AG08396 (cell line): ENCODE measurements around the gene PLCL2.
"Not testable (repeated sequence)": the region's sequence is repeated elsewhere in the genome, so short reads cannot be mapped to it uniquely, and the experiment has no call there.

Experiments
- DNase-seq: peaks from one replicate; pipeline ENCODE4 v3.0.0; 2012; ENCODE audit warnings: low spot score, mixed read lengths

The PLCL2 gene

DNA sequence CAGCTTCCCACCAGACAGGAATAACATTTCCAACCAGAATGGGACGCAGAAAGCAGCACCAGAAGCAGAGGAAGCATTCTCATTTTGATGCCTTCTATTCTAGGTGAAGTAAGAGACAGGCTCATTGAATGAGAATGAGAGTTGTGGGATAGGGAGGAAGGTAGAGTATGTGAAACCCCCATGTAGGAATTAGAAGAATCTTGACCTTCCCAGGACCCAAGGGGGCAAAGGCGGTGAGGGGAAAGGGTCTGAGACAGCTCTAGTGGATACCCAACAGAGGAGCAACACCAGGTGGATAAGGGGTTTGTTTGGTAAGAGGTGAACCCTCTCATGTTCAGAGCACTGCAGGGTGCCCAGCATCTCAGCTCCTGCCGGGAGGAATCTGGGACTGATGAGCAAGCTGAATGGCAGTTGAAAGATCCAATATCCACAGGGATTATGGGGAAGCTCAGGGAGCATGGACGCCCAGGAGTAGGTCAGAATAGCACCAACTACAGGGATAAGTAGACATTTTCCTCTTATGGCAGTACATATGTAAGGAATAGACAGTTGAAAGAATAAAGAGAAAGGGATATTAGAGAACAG lies 77.0 kb downstream of the PLCL2 start:
- DNase-seq = no peak

DNA sequence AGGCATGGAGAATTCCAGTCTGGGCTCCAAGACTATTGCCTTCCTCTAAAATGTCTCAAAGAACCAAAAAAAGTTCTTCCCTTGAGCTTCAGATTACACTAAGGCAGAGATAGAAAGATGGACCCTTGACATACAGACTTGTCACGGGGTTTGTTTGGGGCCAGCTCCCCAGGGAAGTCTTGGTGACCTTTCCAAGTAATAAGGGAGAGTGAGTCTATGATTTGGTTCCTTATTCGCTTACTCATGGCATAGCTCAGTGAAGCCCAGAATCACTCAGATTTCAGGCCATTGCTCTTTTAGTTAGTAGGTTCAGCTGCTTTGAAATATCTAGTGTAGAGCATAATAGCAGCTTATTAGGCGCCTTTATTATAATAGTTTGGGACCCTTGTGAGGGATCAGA lies 90.3 kb downstream of the PLCL2 start:
- no peak for DNase-seq

DNA sequence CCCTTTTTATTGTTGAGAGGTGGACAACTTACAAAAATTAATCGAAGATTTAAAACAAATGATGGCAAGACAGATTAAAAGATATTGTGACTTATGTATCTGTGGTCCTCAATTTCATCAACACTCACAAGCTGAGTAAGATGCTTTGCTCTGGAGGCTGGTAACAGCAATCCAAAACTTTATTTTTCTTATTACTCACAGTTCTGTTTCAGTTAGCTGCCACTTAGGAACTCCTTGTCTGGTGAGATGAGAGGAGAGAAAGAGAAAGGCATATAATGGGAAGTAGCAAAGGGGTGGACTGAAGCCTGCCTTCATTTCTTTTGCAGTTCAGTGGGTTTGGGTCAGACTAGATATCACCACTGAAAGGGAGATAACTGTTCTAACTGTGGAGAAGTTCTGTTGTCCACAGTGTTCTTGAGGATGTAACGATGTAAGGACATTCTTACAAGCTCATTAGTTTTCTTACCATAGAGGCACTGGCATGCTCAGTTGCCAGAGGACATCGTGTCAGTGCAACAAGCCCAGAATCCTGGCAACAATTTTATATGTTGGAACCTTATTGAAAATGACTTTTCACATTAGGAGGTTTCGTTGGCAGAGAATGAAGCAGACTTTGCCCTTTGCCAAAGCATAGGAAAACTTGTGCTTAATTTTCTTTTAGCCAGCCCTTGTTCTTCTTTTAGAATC lies 93.6 kb downstream of the PLCL2 start:
- DNase-seq = peak; percentile 63

DNA sequence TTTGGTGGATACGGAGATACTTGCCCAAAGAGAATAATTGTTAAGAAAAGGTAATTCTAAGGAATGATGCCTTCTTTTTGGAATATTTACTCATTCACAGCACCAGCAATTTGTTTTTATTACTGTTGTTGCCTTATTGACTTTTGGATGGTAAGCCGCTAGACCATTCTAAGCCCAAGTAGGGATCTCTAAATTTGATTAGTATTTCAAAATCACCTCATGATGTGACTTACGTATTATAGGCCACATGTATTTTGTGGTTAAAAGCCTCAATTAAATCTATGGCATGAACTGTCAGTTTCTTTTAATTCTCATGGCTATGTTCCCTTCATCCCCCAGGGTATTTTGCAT lies 94.1 kb downstream of the PLCL2 start:
- no peak for DNase-seq

DNA sequence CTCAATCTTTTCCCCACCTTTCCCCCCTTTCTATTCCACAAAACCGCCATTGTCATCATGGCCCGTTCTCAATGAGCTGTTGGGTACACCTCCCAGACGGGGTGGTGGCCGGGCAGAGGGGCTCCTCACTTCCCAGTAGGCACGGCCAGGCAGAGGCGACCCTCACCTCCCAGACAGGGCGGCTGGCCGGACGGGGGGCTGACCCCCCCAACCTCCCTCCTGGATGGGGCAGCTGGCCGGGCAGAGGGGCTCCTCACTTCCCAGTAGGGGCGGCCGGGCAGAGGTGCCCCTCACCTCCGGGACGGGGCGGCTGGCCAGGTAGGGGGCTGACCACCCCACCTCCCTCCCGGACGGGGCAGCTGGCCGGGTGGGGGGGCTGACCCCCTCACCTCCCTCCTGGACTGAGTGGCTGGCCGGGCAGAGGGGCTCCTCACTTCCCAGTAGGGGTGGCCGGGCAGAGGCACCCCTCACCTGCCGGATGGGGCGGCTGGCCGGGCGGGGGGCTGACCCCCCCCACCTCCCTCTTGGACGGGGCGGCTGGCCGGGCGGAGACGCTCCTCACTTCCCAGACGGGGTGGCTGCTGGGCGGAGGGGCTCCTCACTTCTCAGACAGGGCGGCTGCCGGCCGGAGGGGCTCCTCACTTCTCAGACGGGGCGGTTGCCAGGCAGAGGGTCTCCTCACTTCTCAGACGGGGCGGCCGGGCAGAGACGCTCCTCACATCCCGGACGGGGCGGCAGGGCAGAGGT lies 95.2 kb downstream of the PLCL2 start:
- not testable (repeated sequence) for DNase-seq

DNA sequence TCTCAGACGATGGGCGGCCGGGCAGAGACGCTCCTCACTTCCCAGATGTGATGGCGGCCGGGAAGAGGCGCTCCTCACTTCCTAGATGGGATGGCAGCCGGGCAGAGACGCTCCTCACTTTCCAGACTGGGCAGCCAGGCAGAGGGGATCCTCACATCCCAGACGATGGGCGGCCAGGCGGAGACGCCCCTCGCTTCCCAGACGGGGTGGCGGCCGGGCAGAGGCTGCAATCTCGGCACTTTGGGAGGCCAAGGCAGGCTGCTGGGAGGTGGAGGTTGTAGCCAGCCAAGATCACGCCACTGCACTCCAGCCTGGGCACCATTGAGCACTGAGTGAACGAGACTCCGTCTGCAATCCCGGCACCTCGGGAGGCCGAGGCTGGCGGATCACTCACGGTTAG lies 95.8 kb downstream of the PLCL2 start:
- not testable (repeated sequence) for DNase-seq

DNA sequence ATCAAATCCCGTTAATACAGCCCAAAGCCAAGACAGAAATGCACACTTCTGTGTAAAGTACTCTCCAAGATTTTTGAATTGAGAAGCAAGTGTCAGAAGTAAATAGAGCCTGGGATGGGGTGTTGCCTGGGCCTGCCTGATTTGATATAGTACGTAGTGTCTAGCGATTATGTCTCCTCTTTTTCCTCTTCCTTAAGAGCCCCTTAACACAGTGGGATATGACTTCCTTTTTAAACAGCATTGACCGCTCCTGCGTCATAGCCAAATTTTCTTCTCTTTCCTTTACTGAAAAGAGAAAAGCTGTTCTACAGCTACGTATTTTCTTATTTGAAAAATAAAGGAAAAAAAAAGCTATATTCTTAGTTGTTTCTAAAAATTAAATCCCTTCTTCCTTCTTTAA lies 97.7 kb downstream of the PLCL2 start:
- DNase-seq = no peak

DNA sequence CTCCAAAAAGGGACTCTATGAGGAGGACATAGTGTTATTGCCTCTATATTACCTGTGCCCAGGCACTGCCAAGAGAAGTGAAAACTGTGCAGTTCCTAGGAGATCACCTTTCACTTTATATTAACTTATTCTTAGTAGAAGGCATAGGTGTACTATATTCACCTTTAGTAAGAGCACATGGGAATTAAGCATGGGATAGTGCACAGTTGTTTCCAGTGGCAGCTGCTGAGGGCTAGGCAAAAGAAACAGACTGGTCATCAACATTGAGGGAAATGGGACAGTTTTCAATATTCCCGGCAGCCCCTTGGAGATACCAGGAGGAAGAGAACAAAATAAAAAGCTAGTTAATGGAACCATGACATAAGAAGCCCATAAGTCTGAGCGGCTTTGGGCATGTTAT lies 100.9 kb downstream of the PLCL2 start:
- DNase-seq = no peak

DNA sequence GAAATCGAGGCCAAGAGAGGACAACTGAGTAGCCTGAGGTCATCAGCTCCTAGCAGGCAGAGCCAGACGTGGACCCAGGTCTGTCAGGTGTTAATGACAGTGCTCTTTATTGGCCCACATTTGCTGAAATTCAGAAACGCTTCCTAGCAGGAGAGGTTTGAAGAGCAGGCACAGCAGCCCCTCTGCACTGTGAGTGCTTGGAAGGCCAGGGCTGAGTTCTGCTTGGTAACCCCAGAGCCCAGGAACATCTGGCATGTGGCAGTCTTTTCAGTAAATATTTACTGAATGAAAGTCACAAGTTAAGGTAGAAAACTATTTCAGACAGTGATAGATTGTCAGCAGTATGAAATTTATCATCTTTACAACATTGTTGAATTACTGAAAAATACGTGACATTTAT lies 102.4 kb downstream of the PLCL2 start:
- no peak for DNase-seq

DNA sequence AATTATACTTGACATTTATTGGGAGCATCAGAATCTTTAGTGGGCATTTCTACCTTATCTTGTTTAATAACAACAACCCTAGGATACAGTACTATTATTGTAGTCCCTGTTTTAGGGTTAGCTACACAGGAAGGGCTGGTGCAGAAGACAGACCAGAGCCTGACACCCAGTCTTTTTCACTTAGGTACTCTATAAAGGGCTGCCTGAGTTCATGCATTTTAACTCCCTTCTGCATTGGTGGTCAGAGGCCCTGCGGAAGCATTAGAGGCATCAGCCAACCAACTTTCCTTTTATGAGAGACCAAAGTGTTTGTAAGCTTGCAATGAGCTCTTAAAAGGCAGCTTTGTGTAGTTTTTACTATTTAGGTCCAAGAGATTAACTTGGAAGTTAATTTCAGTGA lies 105.4 kb downstream of the PLCL2 start:
- DNase-seq = no peak

DNA sequence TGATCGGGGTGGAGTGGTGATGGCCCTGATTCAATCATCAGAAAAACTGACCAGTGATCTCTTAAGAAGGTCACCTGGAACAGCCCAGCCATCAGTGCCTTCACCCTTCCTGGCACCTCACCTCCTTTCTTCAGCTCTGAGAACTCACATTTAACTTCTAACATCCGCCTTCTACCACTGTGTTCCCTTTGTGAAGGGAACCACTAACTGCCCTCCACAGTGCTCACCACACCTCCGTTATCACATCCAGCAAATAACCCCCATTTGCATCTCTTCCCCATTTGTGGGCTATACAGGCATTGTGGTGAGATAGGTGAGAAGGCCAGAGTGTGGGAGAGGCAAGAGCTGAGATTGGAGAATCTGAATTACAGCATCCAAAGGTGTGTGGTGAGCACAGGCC lies 107.4 kb downstream of the PLCL2 start:
- DNase-seq = no peak

DNA sequence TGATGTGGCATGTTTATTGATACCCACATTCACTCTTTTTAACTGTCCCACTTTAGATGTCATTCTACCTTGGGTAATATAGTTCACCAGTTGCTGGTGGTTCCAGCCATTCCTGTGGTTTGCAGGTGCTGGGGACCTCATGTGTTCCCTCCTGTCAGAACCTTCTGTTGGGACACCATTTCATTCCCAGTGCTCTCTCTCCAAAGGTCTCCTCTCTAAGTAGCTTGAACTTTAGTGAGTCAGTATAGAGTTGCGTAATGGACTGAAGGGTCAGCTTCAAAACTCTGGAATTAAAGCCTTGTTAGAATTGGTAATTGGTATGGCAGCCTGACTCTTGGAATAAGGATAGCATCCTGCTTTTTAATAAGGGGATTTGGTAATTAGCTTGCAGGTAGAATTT lies 108.5 kb downstream of the PLCL2 start:
- DNase-seq = peak; percentile 38

DNA sequence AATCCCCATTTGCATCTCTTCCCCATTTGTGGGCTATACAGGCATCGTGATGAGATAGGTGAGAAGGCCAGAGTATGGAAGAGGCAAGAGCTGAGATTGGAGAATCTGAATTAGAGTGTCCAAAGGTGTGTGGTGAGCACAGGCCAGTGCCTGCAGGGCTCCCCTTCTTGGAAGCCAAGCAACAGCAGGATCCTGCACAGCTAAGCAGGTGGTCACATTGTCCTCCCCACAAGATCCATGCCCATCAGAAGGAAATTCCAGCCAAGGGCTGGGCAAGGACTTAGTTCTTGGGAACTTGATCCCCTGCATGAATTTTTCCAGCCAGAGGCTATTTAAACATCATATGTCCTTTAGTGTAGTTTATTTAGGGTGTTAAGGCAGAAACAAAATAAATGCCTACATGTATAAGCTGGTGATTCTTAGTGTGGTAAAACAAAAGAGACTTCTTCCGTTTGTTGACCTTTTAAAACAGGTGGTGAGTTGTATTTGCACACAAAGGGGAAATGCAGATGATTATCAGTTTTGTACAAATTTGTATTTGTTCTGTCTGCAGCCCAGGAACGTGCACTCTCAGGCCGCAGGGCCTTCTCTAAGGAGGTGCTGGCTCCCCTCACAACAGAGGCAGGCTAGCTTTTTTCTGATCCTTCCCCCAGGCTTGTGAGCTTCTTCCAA lies 110.2 kb downstream of the PLCL2 start:
- DNase-seq = no peak

DNA sequence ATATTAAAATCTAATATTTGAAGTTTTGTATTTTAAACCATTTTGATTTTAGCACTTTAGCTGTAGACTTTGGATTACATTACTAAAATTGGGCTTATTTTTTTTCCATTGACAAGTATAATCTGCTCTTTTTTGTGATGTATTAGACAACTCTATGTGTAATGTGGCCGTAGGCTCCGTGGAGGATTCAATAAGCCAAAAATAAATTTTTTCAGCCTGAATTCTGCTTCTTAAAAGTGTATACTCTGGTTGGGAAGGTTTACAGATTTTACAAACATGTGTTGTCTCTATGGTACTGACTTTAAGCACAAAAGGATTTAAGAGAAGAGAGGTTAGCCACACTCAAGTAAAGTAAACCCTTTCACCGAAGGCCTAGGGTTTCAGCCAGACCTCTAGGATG lies 110.8 kb downstream of the PLCL2 start:
- DNase-seq = no peak

DNA sequence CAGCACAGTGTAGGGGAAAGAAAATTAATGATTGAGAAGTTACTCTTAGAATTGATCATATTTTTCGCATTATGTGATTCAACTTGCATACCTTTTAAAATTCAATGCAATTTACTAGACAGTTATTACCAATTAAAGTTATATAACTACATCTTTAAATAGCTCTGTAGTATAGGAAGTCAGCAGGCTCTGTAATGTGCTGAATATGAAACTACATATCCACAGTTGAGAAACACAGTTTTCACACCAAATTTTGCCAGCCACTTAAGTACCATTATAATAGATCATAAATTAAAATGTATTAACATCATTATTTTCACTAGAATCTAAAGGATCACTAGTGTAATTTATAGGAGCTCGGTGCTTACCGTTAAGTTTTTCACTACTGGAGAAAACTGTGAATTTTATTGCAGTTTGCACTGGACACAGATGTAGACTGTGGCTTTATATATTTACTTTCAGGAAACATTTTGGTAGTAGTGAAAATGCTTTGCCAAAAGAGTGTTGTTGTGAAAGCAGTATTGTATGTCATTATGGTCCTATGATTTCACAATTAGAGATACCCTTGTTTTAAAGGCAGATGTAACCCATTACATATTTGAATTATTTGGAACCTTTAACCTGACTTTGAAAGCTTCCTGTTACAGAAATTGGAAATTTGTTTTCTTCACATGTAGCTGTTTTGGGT lies 113.6 kb downstream of the PLCL2 start:
- no peak for DNase-seq

DNA sequence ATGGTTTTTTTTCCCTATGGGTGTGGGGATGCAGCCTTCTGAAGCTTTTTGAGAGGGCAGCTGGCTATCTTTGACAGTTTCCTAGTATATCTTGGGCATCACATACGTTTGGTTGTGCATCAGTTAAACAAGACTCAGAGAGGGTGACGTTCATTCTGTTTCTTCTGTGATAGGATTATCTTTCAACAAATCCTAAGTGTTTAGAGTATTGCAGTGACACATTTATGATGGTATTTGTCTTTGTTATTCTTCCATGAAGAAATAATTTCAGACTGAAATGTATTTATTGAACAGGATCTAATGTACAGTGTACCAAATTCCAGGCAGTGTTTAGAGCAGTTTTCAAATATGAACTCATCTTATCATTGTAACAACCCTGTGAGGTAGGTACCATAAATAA lies 114.4 kb downstream of the PLCL2 start:
- DNase-seq = no peak

DNA sequence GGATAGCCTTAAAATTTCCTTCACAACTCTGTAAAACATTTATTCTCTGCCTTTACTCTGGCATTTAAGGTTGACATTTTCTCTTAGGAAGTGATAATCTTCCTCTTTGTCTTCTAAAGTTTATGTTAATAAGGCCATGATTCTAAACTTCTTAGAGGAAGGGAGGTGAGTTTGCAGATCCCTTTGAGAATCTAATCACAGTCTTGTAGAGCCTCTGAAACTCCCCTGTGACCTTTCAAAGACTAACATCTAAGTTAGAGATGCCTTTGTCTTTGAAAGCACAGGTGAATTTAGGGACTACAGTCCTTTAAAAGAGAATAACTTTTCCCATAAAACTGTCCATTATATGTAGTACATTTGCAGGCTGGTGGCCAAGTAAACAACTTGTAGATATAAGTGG lies 115.1 kb downstream of the PLCL2 start:
- DNase-seq = no peak

DNA sequence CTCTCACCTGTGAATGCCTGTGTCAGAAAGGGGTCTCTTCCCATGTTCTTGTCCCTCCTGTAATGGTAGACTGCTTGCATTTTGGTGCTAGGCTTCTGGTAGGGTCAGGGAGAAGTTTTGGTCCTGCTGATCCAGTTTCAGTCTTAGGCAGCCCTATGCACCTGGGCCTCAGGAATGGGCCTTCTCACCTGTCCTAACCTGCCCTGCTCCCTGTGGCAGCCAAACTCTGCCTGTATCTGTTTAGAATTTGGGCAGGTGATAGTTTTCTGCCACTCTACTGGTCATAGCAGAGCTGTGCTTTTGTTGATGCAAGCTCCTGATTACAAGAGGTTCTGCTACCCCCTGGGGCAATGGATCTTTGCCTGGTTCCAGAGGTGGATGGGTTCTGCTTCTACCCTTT lies 118.7 kb downstream of the PLCL2 start:
- DNase-seq = no peak

DNA sequence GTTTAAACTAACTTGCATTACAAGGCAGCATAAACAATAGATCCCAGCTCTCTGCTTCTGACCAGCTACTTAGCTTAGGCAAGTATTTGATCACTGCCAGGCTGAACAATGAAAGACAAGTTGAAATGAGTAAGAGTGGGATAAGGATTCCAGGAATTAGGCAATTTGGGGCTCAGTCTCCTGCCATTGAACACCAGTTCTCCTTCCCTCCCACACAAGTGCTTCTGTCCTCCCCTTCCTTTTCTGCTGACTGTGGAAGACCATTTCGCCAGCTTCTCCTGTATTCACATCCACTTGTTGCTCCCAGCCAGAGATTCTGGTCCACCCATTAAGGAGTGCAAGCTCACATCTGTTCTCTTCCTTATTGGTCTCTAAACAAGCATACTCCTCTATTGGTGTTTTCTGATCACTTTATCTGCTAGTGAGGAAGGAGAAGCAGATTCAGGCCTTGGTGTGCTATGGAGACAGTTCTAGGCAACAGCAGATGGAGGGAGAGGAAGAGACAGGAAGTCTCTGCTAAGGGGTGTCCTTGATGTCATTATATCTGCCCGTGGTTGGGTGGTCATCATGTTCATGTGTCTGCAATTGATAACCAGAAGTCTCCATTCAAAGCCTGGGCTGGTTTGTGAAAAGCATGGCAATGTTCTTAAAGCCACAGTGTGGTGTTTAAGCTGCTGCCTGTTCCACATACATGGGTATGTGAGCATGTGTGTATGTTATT lies 121.5 kb downstream of the PLCL2 start:
- DNase-seq = no peak

DNA sequence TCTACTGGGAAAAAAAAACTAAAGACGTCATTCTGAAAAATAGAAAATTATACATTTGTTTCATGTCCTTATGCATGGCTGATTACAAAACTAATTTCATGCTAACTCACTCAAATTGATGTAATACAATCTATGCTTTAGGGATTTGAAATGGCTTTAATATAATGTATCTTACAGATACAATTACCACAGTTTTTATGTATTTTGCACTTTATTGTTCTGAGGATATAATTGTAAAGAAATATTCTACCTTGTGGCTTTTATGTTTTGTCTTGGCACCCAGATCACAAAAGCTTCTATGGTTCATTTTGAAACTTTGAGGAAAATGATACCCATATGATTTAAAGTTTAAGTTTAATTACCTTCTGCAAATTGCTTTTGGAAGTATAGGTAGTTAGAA lies 122.5 kb downstream of the PLCL2 start:
- no peak for DNase-seq

DNA sequence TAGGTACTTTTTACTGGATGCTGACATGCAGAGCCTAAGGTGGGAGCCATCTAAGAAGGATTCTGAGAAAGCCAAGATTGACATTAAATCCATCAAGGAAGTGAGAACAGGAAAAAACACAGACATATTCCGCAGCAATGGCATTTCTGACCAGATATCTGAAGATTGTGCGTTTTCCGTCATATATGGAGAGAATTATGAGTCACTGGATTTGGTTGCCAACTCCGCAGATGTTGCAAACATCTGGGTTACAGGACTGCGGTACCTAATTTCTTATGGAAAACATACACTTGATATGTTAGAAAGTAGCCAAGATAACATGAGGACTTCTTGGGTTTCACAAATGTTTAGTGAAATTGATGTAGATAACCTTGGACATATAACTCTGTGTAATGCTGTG lies 125.1 kb downstream of the PLCL2 start:
- no peak for DNase-seq
